SK-N-SH treated with all-trans-retinoic acid at 6 μM for 48 hours (cell line): ENCODE measurements around the gene MVK.

Experiments
- ARNTL ChIP-seq: fragments of 450-650 bp; formaldehyde crosslinking; IDR thresholded peaks from 2 replicates; pipeline ENCODE4 v1.5.0; 2020; ENCODE audit warnings: low read depth, mild to moderate bottlenecking, moderate library complexity, borderline replicate concordance
- BACH2 ChIP-seq: fragments of 250-450 bp; sonication (Bioruptor Pico); IDR thresholded peaks from 2 replicates; pipeline ENCODE4 v1.9.0; 2021; ENCODE audit warnings: mild to moderate bottlenecking, borderline replicate concordance
- CREB5 ChIP-seq: fragments of 250-450 bp; sonication (Bioruptor Pico); IDR thresholded peaks from 2 replicates; pipeline ENCODE4 v1.5.1; 2020; ENCODE audit warnings: low read depth, mild to moderate bottlenecking, moderate library complexity
- OSR1 ChIP-seq: fragments of 250-450 bp; sonication (Bioruptor Pico); IDR thresholded peaks from 2 replicates; pipeline ENCODE4 v1.8.0; 2022; ENCODE audit warnings: moderate library complexity, mild to moderate bottlenecking, inconsistent platforms
- PATZ1 ChIP-seq: fragments of 250-450 bp; sonication (Bioruptor Pico); IDR thresholded peaks from 2 replicates; pipeline ENCODE4 v1.8.0; 2020; ENCODE audit warnings: mild to moderate bottlenecking, moderate library complexity, borderline replicate concordance
- RARB ChIP-seq: fragments of 250-450 bp; sonication (Bioruptor Pico); IDR thresholded peaks from 2 replicates; pipeline ENCODE4 v1.8.0; 2021; ENCODE audit warnings: mild to moderate bottlenecking, moderate library complexity
- TCF4 ChIP-seq: fragments of 250-450 bp; sonication (Bioruptor Pico); IDR thresholded peaks from 2 replicates; pipeline ENCODE4 v1.8.0; 2021; ENCODE audit warnings: mild to moderate bottlenecking, moderate library complexity, borderline replicate concordance
- TSHZ2 ChIP-seq: fragments of 250-450 bp; sonication (Bioruptor Pico); IDR thresholded peaks from 2 replicates; pipeline ENCODE4 v1.5.0; 2020; ENCODE audit warnings: mild to moderate bottlenecking, moderate library complexity
- ZFP3 ChIP-seq: fragments of 250-450 bp; sonication (Bioruptor Pico); IDR thresholded peaks from 2 replicates; pipeline ENCODE4 v1.5.0; 2020; ENCODE audit warnings: mild to moderate bottlenecking, moderate library complexity
- ZNF70 ChIP-seq: fragments of 450-650 bp; formaldehyde crosslinking; IDR thresholded peaks from 2 replicates; pipeline ENCODE4 v1.5.0; 2020; ENCODE audit warnings: mild to moderate bottlenecking, moderate library complexity
- ZNF8 ChIP-seq: fragments of 450-650 bp; formaldehyde crosslinking; IDR thresholded peaks from 2 replicates; pipeline ENCODE4 v1.5.0; 2020; ENCODE audit warnings: mild to moderate bottlenecking, moderate library complexity

- no peak for TF ChIP-seq ARNTL
- no peak for TF ChIP-seq CREB5
- no peak for TF ChIP-seq RARB
- TF ChIP-seq TCF4 (CRISPR knock-in tag): no peak
- no peak for TF ChIP-seq ZNF70
- no peak for TF ChIP-seq PATZ1
- no peak for TF ChIP-seq TSHZ2 (CRISPR knock-in tag)
- no peak for TF ChIP-seq BACH2 (CRISPR knock-in tag)
- no peak for TF ChIP-seq ZFP3 (CRISPR knock-in tag)
- no peak for TF ChIP-seq ZNF8
- TF ChIP-seq OSR1 (CRISPR knock-in tag): no peak
These were observed 28.0 kb downstream of the MVK start for GRCh38 chr12:109601557-109601956.
